GM12872 (cell line): ENCODE data around the gene BTN1A1.

Source experiments
- TF ChIP-seq, protein P1 (sequence below): IDR thresholded peaks from 3 replicates; pipeline ENCODE4 v1.5.1; 2011; ENCODE audit warnings: low read depth, mild to moderate bottlenecking, low read length, moderate library complexity; ENCODE audit not compliant: insufficient read depth

Gene BTN1A1

GRCh38 chr6:26556263-26557070 is 56.4 kb downstream of the BTN1A1 start:
- TF ChIP-seq, protein P1, sequence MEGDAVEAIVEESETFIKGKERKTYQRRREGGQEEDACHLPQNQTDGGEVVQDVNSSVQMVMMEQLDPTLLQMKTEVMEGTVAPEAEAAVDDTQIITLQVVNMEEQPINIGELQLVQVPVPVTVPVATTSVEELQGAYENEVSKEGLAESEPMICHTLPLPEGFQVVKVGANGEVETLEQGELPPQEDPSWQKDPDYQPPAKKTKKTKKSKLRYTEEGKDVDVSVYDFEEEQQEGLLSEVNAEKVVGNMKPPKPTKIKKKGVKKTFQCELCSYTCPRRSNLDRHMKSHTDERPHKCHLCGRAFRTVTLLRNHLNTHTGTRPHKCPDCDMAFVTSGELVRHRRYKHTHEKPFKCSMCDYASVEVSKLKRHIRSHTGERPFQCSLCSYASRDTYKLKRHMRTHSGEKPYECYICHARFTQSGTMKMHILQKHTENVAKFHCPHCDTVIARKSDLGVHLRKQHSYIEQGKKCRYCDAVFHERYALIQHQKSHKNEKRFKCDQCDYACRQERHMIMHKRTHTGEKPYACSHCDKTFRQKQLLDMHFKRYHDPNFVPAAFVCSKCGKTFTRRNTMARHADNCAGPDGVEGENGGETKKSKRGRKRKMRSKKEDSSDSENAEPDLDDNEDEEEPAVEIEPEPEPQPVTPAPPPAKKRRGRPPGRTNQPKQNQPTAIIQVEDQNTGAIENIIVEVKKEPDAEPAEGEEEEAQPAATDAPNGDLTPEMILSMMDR, result no peak
